Esophagus muscularis mucosa (tissue), 4 donors: ENCODE measurements around the gene ZNF436. TPM values are rescaled to one million over a fixed set of nuclear protein-coding genes. Genes with fewer than 3 reads are reported as not detected.
A peak's percentile ranks its signal among the peaks of the same experiment; 100 is the strongest.

Experiments
- DNase-seq: peaks from one replicate; pipeline ENCODE4 v3.0.0-alpha.2; 2017; ENCODE audit errors: extremely low spot score
- H3K27ac ChIP-seq, 4 donors: fragments of 200-600 bp; sonication (generic); replicated peaks in 1 of 4; 1 replicate in 3 of 4; 2 replicates in 1 of 4; pipeline ENCODE4 v1.5.1; 2016 to 2019; ENCODE audit warnings: mild to moderate bottlenecking in 1 of 4
- H3K27me3 ChIP-seq, 4 donors: fragments of 200-600 bp; sonication (generic); one replicate each; pipeline versions ENCODE4 v1.5.1 to v1.6.0; 2016 to 2019
- H3K36me3 ChIP-seq, 4 donors: fragments of 200-600 bp; sonication (generic); one replicate each; pipeline ENCODE4 v1.5.1; 2016 to 2019
- H3K4me1 ChIP-seq, 4 donors: fragments of 200-600 bp; sonication (generic); one replicate each; pipeline ENCODE4 v1.5.1; 2016 to 2019
- H3K4me3 ChIP-seq, 4 donors: fragments of 200-600 bp; sonication (generic); 1 replicate in 2 of 4; 2 replicates in 2 of 4; pipeline ENCODE4 v1.5.1; 2016 to 2019; ENCODE audit warnings: mild to moderate bottlenecking in 4 of 4, moderate library complexity in 1 of 4
- H3K9me3 ChIP-seq, 4 donors: fragments of 200-600 bp; sonication (generic); 1 replicate in 3 of 4; 2 replicates in 1 of 4; pipeline ENCODE4 v1.5.1; 2016 to 2019
- CTCF ChIP-seq, 3 experiments: fragments of 200-600 bp in 2 of 3; fragments of 450-650 bp in 1 of 3; sonication (generic) in 2 of 3; IDR thresholded peaks; one replicate each; pipeline ENCODE4 v1.5.1; 2017 to 2019; ENCODE audit warnings: antibody characterized with exemption in 3 of 3, mild to moderate bottlenecking in 2 of 3, moderate library complexity in 1 of 3
- EP300 ChIP-seq: sonication (generic); formaldehyde crosslinking; IDR thresholded peaks from one replicate; pipeline ENCODE4 v1.6.1; 2017; ENCODE audit warnings: antibody characterized with exemption
- POLR2A ChIP-seq: fragments of 450-650 bp; IDR thresholded peaks from one replicate; pipeline ENCODE4 v1.6.1; 2017; ENCODE audit warnings: antibody characterized with exemption, moderate library complexity, mild to moderate bottlenecking, low read depth
- POLR2AphosphoS5 ChIP-seq, 2 donors: sonication (generic); formaldehyde crosslinking; IDR thresholded peaks; one replicate each; pipeline ENCODE4 v1.6.1; 2017; ENCODE audit warnings: antibody characterized with exemption in 2 of 2
- whole genome bisulfite sequencing: methylation state at CpG from one replicate; pipeline ENCODE4 v1.1.5; 2018; 5-methylcytosine and 5-hydroxymethylcytosine counted together
- intact Hi-C: fragments of 100-400 bp; cut with DNase I; formaldehyde crosslinking; loops from one replicate; pipeline ENCODE4 v1.15.1; 2023
- total RNA-seq, 4 donors: library from RNA; depleted of rRNA; stranded (reverse); fragments of >200 nt; gene quantifications; one replicate each; pipeline versions ENCODE4 v1.1.0 to v1.2.1, GENCODE V29; 2016

Gene ZNF436
- total RNA-seq, 4 donors from 2014 or later: 13.7 to 36.8 (median 16.4) TPM

GRCh38 chr1:23354245-23354644 is 15.4 kb downstream of the ZNF436 start:
- TF ChIP-seq POLR2A (no peak), CTCF (IDR thresholded peaks at IDR 0.05) (no peak), POLR2AphosphoS5 (IDR thresholded peaks at IDR 0.05) (no peak), EP300 (no peak)
- peaks cover 0 to 9% (median 4%) of the 10 kb centered on the region in 4 donors for H3K4me1 ChIP-seq
- no peak overlapping the region for H3K4me3 ChIP-seq
- H3K9me3 ChIP-seq: no peaks in the 10 kb centered on the region
- no peak for DNase-seq
- no peaks in the 10 kb centered on the region for H3K27me3 ChIP-seq
- 61% methylated on average over 3 of the region's 3 CpGs for WGBS
- intact Hi-C loops: no loop called here
- H3K36me3 ChIP-seq: peaks cover 0 to 9% (median 3%) of the 10 kb centered on the region in 4 donors
- no peak overlapping the region for H3K27ac ChIP-seq

DNA sequence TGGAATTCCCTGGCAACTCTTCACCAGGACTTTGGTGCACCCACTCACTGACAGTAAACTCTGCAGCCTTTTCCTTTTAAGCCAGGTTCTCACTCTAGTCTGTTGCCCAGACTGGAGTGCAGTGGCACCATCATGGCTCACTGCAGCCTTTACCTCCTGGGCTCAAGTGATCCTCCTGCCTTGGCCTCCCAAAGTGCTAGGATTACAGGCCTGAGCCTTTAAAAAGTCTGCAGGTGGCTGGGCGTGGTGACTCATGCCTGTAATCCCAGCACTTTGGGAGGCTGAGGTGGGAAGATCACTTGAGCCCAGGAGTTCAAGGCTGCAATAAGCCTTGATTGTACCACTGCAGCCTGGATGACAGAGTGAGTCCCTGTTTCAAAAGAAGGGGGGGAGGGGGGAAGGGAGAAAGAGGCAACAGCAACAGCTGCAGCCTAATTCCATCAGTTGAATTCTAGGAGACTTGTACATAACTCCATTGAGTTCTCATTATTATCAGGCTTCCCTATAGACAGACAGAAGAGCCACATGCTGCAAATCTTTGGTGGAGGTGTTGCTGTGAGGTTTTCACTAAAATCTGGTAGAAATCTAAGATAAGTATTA is 17.4 kb downstream of the ZNF436 start:
- intact Hi-C loops: no loop called here
- 100% methylated on average over 1 of the region's 1 CpG for WGBS
- Histone ChIP-seq H3K36me3 (no peaks in the 10 kb centered on the region), H3K4me3 (no peak overlapping the region), H3K27me3 (no peaks in the 10 kb centered on the region), H3K9me3 (no peaks in the 10 kb centered on the region), H3K4me1 (peaks cover 0 to 1% (median 0%) of the 10 kb centered on the region in 4 donors), H3K27ac (no peak overlapping the region)
- TF ChIP-seq EP300 (no peak), POLR2AphosphoS5 (IDR thresholded peaks at IDR 0.05) (no peak), CTCF (IDR thresholded peaks at IDR 0.05) (no peak), POLR2A (no peak)
- no peak for DNase-seq

- H3K36me3 ChIP-seq: no peaks in the 10 kb centered on the region
- no peaks in the 10 kb centered on the region for H3K9me3 ChIP-seq
- DNase-seq: no peak
- no peak overlapping the region for H3K4me3 ChIP-seq
- H3K4me1 ChIP-seq: peaks cover 22 to 34% (median 31%) of the 10 kb centered on the region in 4 donors
- 97% methylated on average over 14 of the region's 14 CpGs for WGBS
- intact Hi-C loops: loop anchor here (2.0 to 10.0 kb wide), 2 partner anchors 59 to 189 kb away; partner anchors contain the start of gene E2F2
- H3K27me3 ChIP-seq: no peaks in the 10 kb centered on the region
- no peak for TF ChIP-seq POLR2AphosphoS5 (IDR thresholded peaks at IDR 0.05)
- TF ChIP-seq CTCF (IDR thresholded peaks at IDR 0.05): no peak
- no peak for TF ChIP-seq EP300
- TF ChIP-seq POLR2A: no peak
- H3K27ac ChIP-seq: no peak overlapping the region
Observed at GRCh38 chr1:23345920-23346319, 23.7 kb downstream of the ZNF436 start.

- intact Hi-C loops: loop anchor here (1.0 to 10.0 kb wide), 3 partner anchors 23 to 190 kb away; partner anchors contain the start of gene E2F2
- no peak for DNase-seq
Observed at GRCh38 chr1:23344987-23345472, 24.6 kb downstream of the ZNF436 start.

More at GRCh38 chr1:23344987-23345472, 24.6 kb downstream of the ZNF436 start:
- Histone ChIP-seq H3K36me3 (no peaks in the 10 kb centered on the region), H3K27me3 (no peaks in the 10 kb centered on the region), H3K4me1 (peaks cover 31 to 43% (median 40%) of the 10 kb centered on the region in 4 donors), H3K9me3 (no peaks in the 10 kb centered on the region), H3K27ac (peak overlapping the region; percentile 95 to 100 (median 96)), H3K4me3 (peak overlapping the region; percentile 76 to 94 (median 83))
- TF ChIP-seq EP300: no peak
- TF ChIP-seq CTCF (IDR thresholded peaks at IDR 0.05): no peak
- no peak for TF ChIP-seq POLR2AphosphoS5 (IDR thresholded peaks at IDR 0.05)
- TF ChIP-seq POLR2A: no peak
- 17% methylated on average over 8 of the region's 8 CpGs for WGBS
